Hematopoietic multipotent progenitor cell treated with erythropoietin and hydrocortisone succinate and interleukin-3 and kit ligand, for 6 days (in vitro differentiated cells): ENCODE data around the gene ARHGAP26.
"Not testable (repeated sequence)": the region's sequence is repeated elsewhere in the genome, so short reads cannot be mapped to it uniquely, and the experiment has no call there.

Experiments
- DNase-seq: peaks from one replicate; pipeline ENCODE4 v3.0.0-alpha.2; 2015

ARHGAP26 gene

DNA sequence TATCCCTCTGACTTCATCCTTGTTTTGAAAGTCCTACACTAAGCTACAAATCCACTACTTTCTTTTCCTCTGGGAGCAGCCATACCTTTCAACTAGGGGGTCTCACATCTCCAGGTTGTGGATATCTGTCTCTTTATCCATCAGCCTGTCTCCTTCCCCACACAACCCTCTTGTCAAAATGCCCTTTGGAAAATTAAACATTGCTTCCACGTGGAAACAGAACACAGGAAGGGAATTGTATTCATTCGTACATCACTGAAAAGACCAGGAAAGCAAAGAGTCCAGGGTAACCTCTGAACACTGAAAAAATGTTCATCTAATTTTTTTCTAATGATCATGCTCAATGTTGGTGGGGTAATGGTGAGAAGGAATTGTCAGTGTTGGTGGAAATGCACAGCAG is 429.7 kb downstream of the ARHGAP26 start:
- DNase-seq, result no peak

DNA sequence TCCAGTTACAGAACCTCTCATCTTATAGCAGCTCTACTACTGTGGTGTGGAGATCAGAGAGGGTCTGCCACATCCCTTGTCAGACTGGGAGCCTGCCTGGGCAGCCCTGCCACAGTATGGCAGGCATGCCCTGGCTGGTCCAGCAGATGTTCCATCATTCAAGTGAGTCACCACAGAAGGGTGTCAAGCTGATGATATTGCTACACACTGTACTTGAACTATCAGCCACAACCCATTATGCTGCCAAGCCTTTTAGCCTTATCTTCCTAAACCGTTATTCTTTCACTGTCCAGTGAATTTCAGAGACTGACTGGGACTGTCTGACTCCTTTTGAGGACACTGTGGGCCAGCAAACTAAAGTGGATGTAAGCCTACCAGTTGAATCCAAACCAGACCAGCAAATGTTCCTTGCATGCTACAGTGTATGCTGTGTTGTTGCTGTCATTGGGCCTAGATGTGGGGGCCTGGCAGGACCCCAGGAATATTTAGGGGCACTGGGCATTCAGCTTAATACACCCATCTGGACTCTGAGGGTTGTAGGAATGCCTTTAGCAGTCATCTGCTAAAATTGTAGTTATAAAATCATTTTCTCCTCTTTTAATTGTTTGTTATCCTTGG is 430.7 kb downstream of the ARHGAP26 start:
- peak; percentile 91 for DNase-seq

DNA sequence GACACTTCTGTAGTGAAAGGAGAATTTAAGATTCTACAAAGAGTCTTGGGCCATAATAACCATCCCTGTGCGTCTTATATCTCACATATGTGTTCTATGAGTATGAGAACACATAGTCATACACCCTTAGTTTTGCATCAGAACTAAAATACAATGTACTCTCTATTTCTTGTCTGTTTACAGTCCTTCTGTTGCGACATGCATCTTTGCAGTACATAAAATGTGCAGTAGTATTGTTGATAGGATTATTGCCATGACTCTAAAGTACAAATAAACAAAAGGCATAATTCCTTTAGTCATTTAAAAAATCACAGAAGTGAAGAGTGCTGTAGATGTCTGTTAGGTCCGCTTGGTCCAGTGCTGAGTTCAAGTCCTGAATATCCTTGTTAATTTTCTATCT is 431.4 kb downstream of the ARHGAP26 start:
- no peak for DNase-seq

DNA sequence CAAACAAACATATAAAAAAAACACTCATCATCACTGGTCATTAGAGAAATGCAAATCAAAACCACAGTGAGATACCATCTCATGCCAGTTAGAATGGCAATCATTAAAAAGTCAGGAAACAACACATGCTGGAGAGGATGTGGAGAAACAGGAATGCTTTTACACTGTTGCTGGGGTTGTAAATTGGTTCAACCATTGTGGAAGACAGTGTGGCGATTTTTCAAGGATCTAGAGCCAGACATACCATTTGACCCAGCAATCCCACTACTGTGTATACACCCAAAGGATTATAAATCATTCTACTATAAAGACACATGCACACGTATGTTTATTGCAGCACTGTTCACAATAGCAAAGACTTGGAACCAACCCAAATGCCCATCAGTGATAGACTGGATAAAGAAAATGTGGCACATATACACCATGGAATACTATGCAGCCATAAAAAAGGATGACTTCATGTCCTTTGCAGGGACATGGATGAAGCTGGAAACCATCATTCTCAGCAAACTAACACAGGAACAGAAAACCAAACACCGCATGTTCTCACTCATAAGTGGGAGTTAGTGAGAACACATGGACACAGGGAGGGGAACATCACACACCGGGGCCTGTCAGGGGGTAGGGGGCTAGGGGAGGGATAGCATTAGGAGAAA is 433.3 kb downstream of the ARHGAP26 start:
- DNase-seq, result not testable (repeated sequence)

DNA sequence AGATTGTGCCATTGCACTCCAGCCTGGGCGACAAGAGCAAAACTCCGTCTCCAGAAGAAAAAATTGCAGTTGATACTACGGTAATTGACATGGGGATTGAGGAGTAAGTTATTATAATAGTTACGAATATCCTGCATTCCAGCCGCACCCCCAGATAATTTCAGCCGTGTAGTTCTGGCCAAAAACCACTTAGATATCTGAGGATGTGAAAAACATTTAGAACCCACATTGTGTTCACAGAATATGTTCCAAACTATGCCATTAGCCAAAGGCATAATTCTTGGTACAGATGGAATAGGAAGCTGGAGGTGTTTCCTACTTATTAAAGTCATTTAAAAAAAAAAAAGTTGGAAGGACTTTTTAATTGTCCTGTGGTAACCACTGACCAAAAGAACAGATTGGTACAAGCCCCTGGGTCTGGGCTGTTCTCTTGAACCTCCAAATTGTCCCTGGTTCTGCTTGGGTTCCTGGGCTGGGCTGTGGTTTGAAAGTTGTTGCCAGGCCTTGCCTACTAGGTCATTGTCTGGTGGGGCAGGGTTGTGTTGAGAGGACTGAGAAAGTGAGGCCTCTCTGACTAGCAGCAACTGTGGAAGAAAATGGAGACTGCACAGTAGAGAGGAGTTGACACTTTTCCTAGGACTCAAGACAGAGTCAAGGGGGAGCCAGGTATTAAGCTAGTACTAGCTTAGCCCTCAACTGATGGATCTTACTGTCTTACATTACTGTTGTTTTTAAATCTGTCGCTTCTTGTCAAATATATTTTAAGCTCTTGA is 434.5 kb downstream of the ARHGAP26 start:
- DNase-seq, result no peak

DNA sequence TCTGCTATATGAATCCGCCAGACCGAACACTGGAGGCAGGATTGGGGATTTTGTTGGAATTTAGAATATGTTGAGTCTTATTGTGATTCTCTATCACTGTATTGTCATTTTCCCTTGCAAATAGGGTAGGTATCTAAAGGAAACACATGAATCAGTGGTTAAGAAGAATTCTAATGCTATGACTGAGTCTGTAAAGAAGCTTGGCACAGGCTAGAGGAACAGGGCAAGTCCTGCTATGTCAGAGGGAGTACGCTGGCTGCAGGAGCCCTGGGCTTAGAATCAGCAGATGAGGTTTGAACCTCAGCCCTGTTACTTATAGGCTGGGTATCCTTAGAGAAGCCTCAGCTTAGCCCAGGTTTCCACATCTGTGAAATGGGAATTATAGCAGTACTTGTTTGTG is 435.2 kb downstream of the ARHGAP26 start:
- DNase-seq, result no peak

DNA sequence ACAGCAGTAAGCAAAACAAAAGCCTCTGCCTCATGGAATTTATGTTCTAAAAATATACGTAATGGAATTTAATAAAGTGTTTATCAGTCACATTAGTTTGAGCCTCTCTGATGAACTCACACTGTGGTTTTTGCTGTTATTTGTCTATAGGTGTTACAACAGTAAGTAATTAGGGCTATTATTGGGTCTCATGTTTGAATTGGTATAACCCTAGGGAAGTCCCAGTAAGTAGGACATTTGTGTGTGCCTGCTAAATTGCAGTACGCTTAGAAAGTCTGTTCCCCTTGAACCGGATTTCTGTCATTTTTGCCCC is 435.7 kb downstream of the ARHGAP26 start:
- no peak for DNase-seq

DNA sequence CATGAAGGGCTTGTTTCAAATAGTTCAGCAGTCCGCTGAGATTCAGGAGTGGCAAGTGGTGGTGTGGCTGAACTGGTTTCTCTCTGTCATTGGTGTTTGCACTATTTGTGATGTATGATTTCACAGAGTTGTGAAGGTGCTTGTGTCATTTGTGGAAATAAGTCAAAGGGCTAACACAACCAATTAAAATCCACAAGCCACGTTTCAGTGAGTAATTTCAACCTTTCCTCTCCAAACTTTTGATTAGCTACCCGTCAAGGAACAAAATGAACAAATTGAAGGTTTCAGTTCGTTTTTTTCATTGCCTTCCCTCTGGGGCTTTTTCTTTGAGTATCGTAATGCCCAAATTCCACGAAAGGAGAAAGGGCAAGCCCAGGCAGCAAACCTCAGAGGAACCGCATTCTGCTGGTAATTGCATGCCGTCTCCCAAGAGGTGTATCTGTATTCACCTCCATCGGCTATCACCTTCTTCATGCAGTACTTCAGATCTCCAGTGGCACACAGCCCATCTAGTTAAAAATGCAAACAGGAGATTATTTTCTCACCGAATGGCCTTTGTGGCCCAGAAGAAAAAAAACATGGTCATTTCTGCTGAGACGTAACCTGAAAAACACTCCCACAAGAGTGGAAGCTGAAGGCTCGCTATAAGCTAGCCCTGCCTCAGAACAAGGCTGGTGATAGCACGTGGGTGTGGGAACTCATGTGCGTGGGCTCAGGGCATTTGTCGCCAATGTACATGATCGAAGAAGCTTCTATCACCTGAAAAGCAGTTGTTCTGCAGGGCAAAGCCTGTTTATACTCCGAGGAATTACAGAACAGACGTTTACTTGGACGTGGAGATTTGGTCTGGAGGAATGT is 436.2 kb downstream of the ARHGAP26 start:
- no peak for DNase-seq

DNA sequence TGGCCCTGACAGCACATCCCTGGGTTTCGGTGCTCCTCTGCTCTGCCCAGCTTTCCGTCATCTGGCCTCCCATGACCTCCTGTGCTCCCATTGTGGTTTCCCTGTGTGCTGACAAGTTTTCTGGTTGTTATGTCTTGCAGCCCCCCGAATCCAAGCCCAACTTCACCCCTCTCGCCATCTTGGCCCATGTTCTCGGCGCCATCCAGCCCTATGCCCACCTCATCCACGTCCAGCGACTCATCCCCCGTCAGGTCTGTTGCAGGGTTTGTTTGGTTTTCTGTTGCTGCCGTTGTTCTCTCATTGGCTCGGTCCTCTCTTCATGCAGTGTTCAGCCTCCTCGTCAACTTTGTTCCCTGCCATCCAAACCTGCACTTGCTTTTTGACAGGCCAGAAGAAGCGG is 436.9 kb downstream of the ARHGAP26 start:
- DNase-seq, result no peak

DNA sequence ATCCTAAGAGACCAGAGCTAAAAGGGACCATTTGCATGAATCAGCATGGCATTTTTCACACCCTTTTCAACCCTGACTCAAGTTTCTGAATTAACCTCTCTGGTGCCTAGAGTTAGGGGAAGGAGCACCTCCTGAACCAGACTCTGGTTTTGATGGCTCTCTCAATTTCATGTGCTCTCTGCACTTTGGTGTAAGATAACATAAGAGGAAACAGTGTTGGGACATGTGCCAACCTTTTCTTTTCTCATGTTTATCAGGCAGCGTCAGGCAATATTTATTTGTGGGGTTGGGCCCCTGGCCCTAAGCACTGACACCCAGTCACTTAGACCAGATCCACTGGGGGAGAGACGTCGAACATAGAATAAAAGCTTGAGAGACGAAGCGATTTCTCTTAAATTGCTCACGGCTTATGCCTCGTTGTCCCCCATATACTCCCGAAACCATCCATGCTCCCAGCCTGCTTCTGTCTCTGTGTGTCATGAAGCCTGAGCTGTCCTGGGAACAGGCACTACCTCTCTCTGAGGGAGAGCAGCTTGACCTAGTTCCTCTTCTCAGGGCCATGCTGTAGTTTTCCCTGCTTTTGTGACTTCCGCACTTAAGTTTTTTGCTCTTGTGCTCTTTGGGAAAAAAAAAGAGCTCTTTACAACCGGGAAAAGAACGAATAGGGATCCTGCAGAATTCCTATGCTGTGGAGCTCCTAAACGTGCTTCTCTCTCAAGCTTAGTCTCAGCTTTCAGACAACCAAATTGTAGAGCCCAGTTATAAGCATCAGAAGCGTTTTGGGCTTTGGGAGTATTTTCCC is 437.6 kb downstream of the ARHGAP26 start:
- DNase-seq, result peak; percentile 98

DNA sequence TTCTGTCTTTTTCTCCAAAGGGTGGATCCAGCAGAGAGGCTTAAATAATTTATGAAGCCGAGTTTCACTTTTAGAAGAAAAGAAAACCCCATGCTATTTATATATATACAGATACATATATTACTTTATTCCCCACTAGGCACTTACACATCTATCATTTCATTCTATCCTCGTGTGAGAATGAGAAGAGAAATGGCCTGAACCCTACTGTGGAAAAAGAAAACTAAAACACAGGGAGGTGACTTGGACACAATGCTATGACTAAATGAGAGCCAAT is 438.1 kb downstream of the ARHGAP26 start:
- no peak for DNase-seq

DNA sequence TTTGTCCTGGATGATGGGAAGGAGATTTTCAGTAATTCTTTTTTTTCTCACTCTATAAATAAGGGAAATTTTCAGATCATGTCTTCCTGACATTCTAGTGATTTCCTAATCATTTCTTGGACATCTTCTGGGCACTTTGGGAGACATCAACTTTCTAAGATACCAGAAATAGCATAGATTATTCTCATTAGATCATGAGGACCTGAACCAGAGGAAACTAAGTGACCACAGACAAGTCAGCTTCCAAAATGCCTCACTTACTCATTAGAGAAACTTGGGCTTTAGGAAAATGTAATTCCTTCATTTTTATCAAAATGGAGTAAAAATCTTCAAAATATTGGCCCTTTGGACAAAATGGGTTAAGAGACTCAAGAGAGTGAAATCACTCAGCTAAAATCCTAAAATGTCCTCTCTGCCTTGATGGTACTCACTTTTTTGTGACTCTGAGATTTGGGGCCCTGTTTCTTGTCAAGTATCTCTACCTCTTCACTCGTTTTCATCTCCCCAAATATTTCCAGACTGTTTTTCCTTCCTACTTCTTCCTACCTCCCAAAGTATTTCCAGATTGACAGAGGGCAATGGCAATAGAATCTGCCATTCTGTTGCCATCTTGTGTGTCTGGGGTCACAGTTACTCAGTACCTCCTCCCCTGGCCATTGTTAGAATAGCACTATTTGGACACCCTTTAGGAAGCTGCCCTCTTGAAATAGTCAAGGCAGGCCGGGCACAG is 438.8 kb downstream of the ARHGAP26 start:
- DNase-seq, result no peak

DNA sequence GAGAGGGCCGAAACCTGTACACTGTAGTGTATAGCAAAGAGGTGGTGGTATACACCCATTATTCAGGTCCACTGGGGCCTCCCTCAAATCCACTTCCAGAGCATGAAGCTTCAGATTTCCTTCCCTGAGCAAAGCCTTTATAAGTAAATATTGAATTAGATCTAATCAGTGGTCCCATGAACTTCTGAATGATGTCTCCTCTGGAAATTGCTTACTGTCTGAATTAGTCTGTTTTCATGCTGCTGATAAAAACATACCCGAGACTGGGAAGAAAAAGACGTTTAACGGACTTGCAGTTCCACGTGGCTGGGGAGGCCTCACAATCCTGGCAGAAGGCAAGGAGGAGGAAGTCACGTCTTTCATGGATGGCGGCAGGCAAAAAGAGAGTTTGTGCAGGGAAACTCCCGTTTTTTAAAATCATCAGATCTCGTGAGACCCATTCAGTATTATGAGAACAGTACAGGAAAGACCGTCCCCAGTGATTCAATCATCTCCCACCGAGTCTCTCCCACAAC is 439.8 kb downstream of the ARHGAP26 start:
- DNase-seq, result no peak

DNA sequence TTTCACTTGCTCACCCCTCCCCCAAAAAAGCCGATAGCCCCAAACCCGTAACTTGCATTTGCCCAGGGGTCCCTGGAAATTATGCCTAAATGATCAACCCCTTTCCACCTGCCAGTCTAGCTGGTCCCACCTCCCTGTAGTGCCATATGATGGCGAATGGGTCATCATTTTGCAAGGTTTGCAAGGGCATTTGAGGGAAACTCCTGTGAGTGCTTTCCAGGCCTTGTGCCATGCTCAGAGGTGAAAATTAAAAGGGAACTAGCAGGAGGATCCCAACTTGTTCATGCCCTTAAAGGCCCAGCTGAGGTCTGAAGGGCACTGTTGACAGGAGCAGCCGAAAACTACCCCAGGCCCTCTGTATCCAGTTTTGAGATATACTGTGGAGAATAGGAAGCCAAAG is 440.4 kb downstream of the ARHGAP26 start:
- no peak for DNase-seq

DNA sequence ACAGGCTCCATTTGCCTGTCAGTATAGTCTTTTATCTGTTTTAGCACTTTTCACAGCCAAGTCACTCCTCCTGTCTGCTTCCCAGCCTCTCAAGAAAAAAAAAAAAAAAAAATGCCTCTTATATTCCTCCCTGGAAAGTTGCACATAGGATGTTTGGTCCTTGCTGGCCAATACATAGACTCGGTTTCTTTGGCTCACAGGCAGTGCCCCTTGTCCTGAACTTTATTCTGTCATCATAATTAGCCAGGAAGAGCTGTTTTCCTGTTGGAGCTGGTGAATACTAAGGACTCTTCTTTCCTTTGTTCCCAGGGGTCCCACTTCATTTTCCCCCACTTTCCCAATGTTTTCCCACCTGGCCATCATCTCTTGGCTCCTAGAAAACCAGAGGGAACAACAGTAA is 442.1 kb downstream of the ARHGAP26 start:
- DNase-seq, result no peak

DNA sequence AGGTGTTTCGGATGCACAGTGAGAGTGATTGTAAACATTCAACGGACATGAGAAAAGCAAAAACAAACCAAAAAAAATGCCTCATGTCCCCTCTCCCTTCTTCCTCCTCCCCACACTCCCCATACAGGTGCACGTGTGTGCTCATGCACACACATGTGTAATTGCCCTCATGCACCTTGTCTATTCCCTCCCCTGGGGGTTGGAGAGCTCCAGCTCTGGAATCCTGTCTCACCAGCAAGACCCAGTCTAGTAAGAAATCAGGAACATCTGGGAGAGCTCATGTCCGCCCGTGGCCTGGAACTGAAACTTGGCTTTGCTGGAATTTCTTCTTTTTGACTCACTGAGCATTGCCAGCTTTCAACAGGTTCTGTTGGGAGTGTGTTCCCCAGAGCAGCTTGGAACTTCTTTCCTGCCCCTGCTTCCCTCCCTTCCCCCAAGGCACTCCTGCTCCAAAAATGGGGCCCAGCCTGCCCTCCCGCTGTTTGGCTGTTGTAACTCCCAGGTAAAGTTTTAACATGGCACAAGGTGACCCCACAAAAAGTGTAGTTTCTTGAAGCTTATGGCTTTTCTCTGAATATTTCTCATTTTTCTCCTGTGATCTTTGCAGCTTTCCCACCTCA is 443.2 kb downstream of the ARHGAP26 start:
- DNase-seq, result no peak

DNA sequence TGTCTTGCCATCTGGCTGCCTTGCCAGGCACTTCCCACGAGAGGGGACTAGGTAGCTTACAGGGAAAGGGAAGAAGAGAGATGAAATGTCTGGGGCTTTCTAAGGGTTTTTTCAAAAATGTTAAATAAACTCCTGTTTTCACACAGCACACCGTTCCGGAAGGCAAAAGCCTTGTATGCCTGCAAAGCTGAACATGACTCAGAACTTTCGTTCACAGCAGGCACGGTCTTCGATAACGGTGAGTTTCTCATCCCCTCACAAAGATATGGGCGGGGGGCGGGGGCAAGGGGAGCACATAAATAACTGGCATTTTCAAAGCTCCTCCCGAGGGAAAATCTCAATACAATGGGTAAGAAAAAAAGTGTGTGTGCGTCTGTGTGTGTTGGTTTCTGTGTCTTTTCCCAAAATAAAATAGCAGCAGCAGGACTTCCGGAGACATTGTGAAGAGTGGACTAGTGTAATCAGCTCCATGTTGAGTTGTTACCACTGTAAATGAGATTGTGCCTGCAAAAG is 443.7 kb downstream of the ARHGAP26 start:
- DNase-seq, result no peak

DNA sequence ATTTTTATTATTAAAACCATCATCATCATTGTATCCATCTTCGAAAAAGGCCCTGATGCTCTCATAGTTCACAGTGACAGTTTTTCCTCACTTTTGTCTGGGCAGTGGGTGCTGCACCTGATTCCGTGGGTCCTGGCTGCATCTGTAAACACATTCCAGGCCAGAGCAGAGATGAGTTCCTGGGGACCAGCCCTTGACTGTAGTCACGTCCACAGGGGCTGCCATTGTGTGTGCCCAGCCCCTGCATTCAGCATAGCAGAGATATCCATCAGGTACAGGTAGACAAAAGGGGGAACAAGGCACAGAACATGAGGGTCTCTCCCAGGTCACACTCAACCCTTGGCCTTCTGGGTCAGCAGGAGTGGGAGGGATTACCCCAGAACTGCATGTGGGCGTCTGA is 444.3 kb downstream of the ARHGAP26 start:
- DNase-seq, result no peak

DNA sequence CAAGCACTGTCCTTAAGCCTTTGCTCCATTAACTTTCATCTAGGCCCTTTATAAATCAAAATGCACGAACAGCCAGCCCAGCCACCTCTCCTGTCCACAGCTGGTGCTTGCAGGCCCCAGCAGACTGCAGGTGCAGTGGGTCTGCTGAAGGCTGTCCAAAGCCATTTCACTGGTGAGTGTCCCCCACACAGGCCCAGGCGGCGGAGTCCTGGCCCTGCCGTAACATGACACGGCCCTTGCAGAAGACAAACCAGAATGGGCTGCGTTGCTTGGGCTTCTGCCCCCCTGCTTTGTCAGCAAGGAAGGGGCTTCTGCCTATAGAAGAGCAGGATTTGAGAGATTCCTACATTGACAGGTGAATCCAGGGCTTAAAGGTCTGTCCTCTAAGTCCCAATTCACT is 444.7 kb downstream of the ARHGAP26 start:
- no peak for DNase-seq

DNA sequence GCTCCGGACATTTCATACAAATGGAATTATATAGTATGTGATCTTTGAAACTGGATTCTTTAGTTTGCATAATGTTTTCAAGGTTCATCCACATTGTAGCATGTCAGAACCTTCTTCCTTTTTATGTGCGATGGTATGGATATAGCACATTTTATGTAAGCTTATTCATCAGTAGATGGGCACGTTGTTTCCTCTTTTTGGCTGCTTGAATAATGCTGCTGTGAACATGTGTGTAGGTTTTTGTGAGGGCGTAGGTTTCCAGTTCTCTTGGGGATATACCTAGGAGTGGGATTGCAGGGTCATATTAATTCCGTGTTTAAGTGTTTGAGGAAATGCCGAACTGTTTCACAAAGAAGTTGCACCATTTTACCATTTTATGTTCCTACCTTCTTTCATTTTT is 445.5 kb downstream of the ARHGAP26 start:
- no peak for DNase-seq

DNA sequence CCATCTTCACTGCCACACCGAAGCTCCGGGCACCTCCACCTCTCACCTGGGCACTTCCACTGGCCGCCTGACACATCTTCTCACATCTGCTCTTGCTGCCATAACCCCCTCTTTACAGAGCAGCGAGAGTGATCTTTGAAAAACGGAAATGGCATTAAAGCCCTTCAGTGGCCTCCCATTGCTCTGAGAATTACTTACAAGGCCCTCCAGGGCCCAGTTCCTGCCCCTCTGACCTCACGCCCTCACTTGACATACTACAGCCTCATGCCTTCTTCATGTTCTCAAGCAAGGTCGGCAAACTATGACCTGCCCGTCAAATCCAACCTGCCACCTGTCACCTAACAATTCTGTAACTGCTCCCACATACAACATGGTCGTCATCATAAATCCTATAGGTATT is 446.0 kb downstream of the ARHGAP26 start:
- DNase-seq, result no peak
